Glutamatergic neuron (in vitro differentiated cells): Measurements from ENCODE around the gene THSD7A. TPM values are rescaled to one million over a fixed set of nuclear protein-coding genes. Genes with fewer than 3 reads are reported as not detected.

Experiments
- DNase-seq: peaks from one replicate; pipeline ENCODE4 v3.0.0; 2022
- H3K27ac Mint-ChIP-seq: one replicate; pipeline ENCODE4 v1.8.0; 2020; ENCODE audit warnings: mild to moderate bottlenecking, mixed read lengths, inconsistent platforms; ENCODE audit not compliant: unreplicated experiment
- H3K27me3 Mint-ChIP-seq: one replicate; pipeline ENCODE4 v1.8.0; 2020; ENCODE audit warnings: mild to moderate bottlenecking, moderate library complexity, mixed read lengths, inconsistent platforms; ENCODE audit not compliant: unreplicated experiment
- H3K36me3 Mint-ChIP-seq: one replicate; pipeline ENCODE4 v1.8.0; 2020; ENCODE audit warnings: mild to moderate bottlenecking, mixed read lengths, inconsistent platforms; ENCODE audit not compliant: unreplicated experiment
- H3K4me1 Mint-ChIP-seq: one replicate; pipeline ENCODE4 v1.8.0; 2020; ENCODE audit warnings: mild to moderate bottlenecking, low read depth, mixed read lengths, inconsistent platforms; ENCODE audit not compliant: unreplicated experiment
- H3K4me3 Mint-ChIP-seq: one replicate; pipeline ENCODE4 v1.8.0; 2020; ENCODE audit warnings: mild to moderate bottlenecking, mixed read lengths, inconsistent platforms; ENCODE audit not compliant: unreplicated experiment
- H3K9me3 Mint-ChIP-seq: one replicate; pipeline ENCODE4 v1.8.0; 2020; ENCODE audit warnings: mild to moderate bottlenecking, moderate library complexity, mixed read lengths, inconsistent platforms; ENCODE audit not compliant: unreplicated experiment
- CTCF ChIP-seq: fragments of 200-600 bp; sonication (generic); IDR thresholded peaks from one replicate; pipeline ENCODE4 v1.5.0; 2021; ENCODE audit not compliant: partially characterized antibody, unreplicated experiment
- total RNA-seq: library from RNA; stranded (reverse); fragmentation: NEBNext Ultra II Directional; extraction: Animal tissue kit (Norgen Biotek cat#: 25700); gene quantifications from one replicate; pipeline ENCODE4 v1.2.1, GENCODE V29; 2021; ENCODE audit not compliant: unreplicated experiment

Gene THSD7A
- total RNA-seq, 1 donor from 2014 or later, result 211 TPM

DNA sequence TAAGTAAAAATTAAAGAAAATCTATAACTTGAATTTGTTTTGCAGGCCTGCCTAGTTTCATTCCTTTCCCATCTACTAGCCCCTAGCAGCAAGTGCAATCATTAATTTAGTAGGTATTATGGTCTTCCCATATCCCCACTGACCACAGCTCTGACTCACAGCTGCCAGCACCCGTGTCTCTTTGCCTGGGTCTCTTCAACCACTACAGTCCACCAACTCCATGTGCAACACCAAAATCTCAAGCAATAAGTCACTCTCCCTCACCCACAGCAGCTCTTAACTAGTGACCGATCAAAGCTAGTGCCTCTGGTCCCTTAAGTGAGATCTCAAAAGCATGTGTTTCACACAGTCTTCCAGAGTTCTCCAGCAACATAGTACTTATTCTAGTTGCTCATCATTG lies 26.0 kb upstream of the THSD7A start:
- Mint-ChIP-seq H3K4me1 (no peaks in the 10 kb centered on the region), H3K9me3 (no peaks in the 10 kb centered on the region), H3K27ac (no peak overlapping the region), H3K27me3 (no peaks in the 10 kb centered on the region), H3K36me3 (no peaks in the 10 kb centered on the region), H3K4me3 (no peak overlapping the region)
- no peak for DNase-seq
- TF ChIP-seq CTCF, result no peak

DNA sequence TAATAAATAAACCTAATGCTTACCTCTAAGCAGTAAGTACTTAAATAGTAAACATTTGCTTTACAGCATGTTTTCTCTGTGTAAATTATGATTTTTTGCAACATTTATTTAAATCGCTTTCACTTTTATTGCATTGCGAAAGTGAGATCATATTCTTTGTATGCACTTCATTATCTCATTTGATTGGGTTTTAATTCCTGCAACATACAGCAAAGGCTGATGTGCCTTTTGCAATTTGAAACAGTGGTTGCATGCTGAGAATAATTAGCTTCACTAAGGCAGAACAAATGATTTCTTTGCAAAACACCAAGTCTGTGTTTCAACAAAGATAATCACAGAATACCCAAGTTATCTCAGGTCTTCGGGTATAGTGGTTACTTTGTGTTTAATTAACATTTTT lies 16.3 kb upstream of the THSD7A start:
- Mint-ChIP-seq H3K27ac (no peak overlapping the region), H3K4me1 (peaks cover 11% of the 10 kb centered on the region), H3K27me3 (no peaks in the 10 kb centered on the region), H3K9me3 (peaks cover 1% of the 10 kb centered on the region), H3K4me3 (no peak overlapping the region), H3K36me3 (no peaks in the 10 kb centered on the region)
- TF ChIP-seq CTCF, result no peak
- no peak for DNase-seq

- Mint-ChIP-seq H3K9me3 (peaks cover 1% of the 10 kb centered on the region), H3K4me3 (no peak overlapping the region), H3K36me3 (no peaks in the 10 kb centered on the region), H3K4me1 (peaks cover 11% of the 10 kb centered on the region), H3K27ac (no peak overlapping the region), H3K27me3 (no peaks in the 10 kb centered on the region)
- no peak for DNase-seq
- TF ChIP-seq CTCF, result no peak
These were observed 15.3 kb upstream of the THSD7A start for GRCh38 chr7:11847336-11847735.

GRCh38 chr7:11846361-11846955 lies 14.5 kb upstream of the THSD7A start:
- H3K36me3 Mint-ChIP-seq, result no peaks in the 10 kb centered on the region
- H3K9me3 Mint-ChIP-seq, result peaks cover 1% of the 10 kb centered on the region
- H3K4me3 Mint-ChIP-seq, result no peak overlapping the region
- H3K4me1 Mint-ChIP-seq, result peaks cover 11% of the 10 kb centered on the region
- H3K27me3 Mint-ChIP-seq, result no peaks in the 10 kb centered on the region
- no peak for TF ChIP-seq CTCF
- no peak overlapping the region for H3K27ac Mint-ChIP-seq
- no peak for DNase-seq

DNA sequence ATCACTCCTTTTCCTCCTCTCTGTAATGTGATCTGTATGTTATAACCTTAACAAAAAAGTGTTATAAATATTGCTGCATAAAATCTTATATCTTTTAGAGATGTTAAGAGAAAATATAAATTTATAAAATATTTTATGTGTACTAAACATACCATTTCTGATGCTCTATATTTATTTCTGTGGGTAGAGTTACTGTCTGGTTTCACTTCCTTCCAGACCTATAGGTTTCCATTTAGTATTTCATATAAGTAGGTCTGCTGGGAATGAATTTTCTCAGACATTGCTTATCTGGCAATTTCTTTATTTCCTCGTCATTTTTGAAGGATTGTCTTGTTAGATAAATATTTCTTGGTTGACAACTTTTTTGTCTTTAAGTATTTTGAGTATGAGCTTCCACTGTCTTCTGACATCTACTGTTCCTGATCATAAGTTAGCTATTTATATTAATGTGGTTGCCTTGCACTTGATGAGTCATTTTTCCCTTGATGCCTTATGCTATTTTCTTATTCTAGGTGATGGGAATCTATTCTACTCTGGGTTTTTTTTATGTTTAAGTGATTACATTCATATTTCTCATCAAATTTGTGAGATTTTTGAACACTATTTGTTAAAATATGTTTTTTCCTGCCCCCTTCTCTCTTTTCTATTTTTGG lies 11.2 kb upstream of the THSD7A start:
- Mint-ChIP-seq H3K36me3 (no peaks in the 10 kb centered on the region), H3K27ac (no peak overlapping the region), H3K4me1 (peaks cover 13% of the 10 kb centered on the region), H3K4me3 (no peak overlapping the region), H3K27me3 (no peaks in the 10 kb centered on the region), H3K9me3 (peaks cover 1% of the 10 kb centered on the region)
- no peak for TF ChIP-seq CTCF
- DNase-seq, result no peak
